Heart left ventricle (tissue), 13 donors: Measurements from ENCODE around the gene ATXN1.

Experiments
- CTCF ChIP-seq, 12 donors: fragments of 200-600 bp; sonication (generic) in 4 of 12; IDR thresholded peaks; one replicate each; pipeline versions ENCODE4 v1.5.0 to v1.8.0; 2018 to 2022; ENCODE audit warnings: antibody characterized with exemption in 12 of 12, mild to moderate bottlenecking in 5 of 12
- POLR2A ChIP-seq, 2 donors: fragments of 450-650 bp; IDR thresholded peaks; one replicate each; pipeline ENCODE4 v1.6.1; 2017; ENCODE audit warnings: antibody characterized with exemption in 2 of 2, mild to moderate bottlenecking in 2 of 2, moderate library complexity in 2 of 2
- donor health status: ischemic (EF 13 %, LVEDD 7.1; RV severe dilation, severe dysfunction).
- donor health status: DM: no; HTN: yes; CAD: no.
- donor health status: DM: no; HTN: no; CAD: no.
- donor health status: ischemic (EF 25% LVEDD 6.9; RV normal size, moderate dysfunction).
- donor health status: ischemic (EF 25% LVEDD 5.7; RV mildly dilated, moderate dysfunction).
- donor health status: ischemic (EF 35%, LVEDD 5.7; RV mildly dilated, moderate dysfunction).
- donor health status: nonischemic (EF 11% LVEDD 7.7; RV severe dilation, severe dysfunction).
- donor health status: DM: yes; HTN: yes; CAD: no.
- donor health status: PGD.
- donor health status: ischemic (EF 29% LVEDD 5.4; RV normal size, mild dysfunction).
- donor health status: nonischemic (EF 23%, LVEDD 6.1; RV moderate dilation, normal function).

DNA sequence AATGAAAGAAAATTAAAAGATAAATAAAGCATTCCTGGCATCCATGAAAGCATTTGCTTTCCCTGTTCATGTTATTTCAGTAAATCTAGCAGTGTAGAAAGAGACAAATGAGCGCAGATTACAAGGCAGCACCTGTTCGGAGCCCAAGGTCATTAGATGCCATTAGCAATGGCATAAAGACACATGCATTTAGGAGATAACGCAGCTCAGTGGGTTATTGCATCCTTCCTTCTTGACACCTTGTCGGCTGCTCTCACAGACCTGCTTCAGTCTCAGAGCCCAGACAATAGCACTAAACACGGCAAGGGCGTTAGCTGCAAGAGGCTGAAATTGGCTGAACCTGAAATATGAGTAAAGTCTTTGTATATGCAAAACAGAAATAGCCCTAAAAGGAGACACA lies 140.3 kb downstream of the ATXN1 start:
- TF ChIP-seq POLR2A (IDR thresholded peaks at IDR 0.05): no peak
- no peak for TF ChIP-seq CTCF (IDR thresholded peaks at IDR 0.05)
